Endothelial cell of umbilical vein (primary cell): Measurements from ENCODE around the gene CREB3.

ENCODE experiments used
- POLR2AphosphoS5 ChIP-seq: IDR thresholded peaks from 2 replicates; pipeline ENCODE4 v1.6.1; 2012; ENCODE audit warnings: low read depth, mild to moderate bottlenecking, control low read depth, low read length, moderate library complexity; ENCODE audit not compliant: insufficient read depth
- TF ChIP-seq, protein P1 (sequence below), 2 donors: IDR thresholded peaks; 1 replicate in 1 of 2; 2 replicates in 1 of 2; pipeline ENCODE4 v1.5.1; 2011; ENCODE audit warnings: low read length in 2 of 2, mild to moderate bottlenecking in 2 of 2, moderate library complexity in 2 of 2, control low read depth in 1 of 2, inconsistent platforms in 1 of 2, low read depth in 1 of 2; ENCODE audit not compliant: insufficient read depth in 1 of 2; ENCODE audit errors: extremely low read depth in 1 of 2
- TF ChIP-seq, protein P2 (sequence below): IDR thresholded peaks from 2 replicates; pipeline ENCODE4 v1.6.1; 2011; ENCODE audit not compliant: insufficient read depth, insufficient read length

DNA sequence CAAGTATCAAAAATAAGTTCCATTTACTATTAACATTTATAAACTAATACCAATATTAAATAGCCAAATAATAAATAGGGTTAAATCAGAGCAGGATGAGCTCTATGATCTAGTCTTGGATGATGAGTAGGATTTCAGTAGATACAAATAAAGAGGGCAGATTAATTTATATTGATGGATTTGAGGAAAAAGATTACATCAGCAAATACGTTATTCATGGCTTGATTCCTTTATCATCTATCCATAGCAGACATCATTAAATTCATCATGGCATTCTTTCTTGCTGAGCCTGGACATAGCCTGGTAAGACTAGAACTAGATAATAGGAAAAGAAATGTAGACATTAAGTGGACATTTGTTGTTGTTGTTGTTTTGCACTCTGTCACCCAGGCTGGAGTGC is 35.0 kb downstream of the CREB3 start:
- TF ChIP-seq, protein P1, sequence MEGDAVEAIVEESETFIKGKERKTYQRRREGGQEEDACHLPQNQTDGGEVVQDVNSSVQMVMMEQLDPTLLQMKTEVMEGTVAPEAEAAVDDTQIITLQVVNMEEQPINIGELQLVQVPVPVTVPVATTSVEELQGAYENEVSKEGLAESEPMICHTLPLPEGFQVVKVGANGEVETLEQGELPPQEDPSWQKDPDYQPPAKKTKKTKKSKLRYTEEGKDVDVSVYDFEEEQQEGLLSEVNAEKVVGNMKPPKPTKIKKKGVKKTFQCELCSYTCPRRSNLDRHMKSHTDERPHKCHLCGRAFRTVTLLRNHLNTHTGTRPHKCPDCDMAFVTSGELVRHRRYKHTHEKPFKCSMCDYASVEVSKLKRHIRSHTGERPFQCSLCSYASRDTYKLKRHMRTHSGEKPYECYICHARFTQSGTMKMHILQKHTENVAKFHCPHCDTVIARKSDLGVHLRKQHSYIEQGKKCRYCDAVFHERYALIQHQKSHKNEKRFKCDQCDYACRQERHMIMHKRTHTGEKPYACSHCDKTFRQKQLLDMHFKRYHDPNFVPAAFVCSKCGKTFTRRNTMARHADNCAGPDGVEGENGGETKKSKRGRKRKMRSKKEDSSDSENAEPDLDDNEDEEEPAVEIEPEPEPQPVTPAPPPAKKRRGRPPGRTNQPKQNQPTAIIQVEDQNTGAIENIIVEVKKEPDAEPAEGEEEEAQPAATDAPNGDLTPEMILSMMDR (IDR thresholded peaks at IDR 0.05; ENCODE audit: extremely low read depth in 1 of 2, insufficient read depth in 1 of 2, low read depth in 1 of 2, low read length in 2 of 2): no peak
- no peak for TF ChIP-seq POLR2AphosphoS5
- TF ChIP-seq, protein P2, sequence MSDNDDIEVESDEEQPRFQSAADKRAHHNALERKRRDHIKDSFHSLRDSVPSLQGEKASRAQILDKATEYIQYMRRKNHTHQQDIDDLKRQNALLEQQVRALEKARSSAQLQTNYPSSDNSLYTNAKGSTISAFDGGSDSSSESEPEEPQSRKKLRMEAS: no peak
